Stimulated activated CD8-positive, alpha-beta memory T cell treated with anti-CD3 and anti-CD28 coated beads, Interleukin-4, amount 100 ng/mL, for 24 hours (primary cell): Measurements from ENCODE around the gene DNAI1.
A peak's percentile ranks its signal among the peaks of the same experiment; 100 is the strongest.

ENCODE experiments used
- DNase-seq: peaks from one replicate; pipeline ENCODE4 v3.0.0-alpha.2; 2020; ENCODE audit warnings: low read depth

DNAI1 gene

GRCh38 chr9:34558919-34559623 is 100.5 kb downstream of the DNAI1 start:
- DNase-seq = no peak

DNA sequence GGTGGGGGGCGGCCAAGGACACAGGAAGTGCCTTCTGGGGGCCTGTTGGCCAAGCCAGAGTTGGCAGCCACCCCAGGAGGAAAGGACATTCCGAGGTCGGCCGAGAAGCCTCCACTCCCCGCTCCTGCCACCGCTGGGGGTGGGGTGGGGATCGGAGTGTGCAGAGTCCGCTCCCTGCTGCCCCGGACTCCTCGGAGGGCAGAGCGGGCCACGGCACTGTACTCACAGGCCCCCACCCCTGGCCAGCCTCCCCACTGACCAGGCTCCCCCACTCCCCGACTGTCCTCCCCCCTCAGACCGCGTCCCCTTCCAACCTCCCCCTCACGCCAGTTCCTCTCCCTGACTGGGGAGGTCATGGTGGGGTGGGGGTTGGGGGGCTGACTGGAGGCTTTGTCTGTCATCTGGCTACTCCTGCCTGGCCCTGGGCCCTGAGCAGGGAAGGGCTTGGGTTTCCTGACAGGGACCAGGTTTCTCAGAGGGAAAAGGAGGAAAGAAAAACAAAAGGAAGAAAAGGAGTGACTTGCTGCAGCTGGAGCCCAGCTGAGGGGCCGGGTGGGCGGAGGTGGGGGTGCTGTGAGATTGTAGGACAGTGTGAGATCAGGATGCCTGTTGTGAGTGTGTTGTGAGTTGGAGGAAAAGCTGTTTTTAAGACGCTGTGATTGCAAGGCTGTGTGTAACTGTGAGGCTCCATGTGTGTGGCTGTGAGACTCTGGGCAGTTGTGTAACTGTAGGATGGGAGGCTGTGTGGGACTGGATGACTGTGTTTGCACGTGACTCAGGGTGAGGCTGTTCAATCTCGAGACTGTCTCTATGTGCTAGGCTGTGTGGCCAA is 101.2 kb downstream of the DNAI1 start:
- DNase-seq = no peak

DNA sequence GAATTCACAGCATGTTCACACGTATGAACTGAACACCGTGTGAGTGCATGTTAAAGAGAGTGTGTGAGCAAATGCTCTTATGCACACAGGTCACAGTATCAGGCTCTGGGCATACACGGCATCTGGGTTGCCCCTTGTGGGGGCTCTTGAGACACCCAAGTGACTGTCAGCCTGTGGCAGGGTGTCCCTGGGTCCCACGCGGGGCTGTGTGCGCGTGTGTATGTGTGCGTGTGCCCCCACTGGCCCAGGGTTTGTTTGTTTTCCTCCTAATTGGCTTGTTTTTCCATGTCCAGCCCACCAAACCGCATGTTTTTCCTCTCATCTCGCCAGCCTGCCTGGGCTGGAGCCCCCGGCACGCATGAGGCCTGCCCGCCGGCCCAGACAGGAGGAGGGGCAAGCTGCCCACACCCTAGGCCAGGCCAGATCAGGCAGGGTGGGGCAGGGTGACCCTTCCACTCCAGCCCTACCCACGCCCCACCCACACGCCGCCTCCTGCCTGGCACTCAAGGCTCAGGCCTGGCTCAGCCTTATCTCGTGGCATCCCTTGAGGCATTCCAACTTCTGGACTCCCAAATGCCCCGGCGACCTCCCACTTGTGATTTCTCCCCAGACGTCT is 102.1 kb downstream of the DNAI1 start:
- DNase-seq = no peak

DNA sequence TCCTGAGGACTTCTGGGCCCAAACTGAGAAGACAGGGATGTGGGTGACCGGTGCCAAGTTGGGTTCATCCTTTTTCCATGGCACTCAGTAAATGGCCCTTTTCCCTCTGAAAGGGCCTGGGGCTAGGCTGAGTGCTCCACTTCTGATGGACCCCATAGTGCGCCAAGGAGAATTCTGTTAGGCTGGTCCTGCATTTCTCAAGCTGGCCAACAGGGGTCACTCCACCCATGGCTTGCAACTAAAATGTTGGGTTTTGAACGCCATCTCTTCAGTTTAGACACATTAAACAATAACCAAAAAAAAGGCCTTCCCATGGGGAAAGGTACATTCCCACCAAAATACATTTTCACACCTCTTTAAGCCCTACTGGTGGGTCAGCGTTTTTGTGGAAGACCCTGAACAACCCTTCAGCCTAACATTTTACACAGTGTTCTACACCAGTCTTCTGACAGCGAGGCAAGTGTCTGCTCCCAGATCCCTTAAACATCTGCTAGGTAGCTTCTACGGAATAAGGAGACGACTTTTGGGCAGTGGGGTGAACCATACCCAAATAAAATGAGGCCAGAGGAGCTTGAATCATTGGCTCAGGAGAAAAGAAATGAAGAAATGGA is 103.6 kb downstream of the DNAI1 start:
- peak; percentile 10 for DNase-seq

DNA sequence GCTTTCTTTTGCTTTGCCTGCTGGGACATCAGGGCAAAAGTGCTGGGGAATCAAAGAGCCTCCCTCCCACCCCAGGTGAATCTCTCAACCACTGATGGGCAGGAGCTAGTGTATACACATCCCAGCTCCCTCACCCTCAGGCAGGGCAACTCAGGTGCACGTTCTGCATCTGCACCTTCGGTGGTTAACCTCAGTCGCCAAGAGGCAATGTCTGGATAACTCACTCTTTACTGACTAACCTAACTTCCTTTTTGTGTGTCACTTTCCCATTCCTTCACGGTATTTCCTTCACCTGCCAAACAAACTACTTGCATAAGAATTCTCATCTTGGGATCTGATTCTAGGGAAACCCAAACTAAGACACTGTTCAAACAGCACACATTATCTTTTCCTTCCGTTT is 104.7 kb downstream of the DNAI1 start:
- no peak for DNase-seq

DNA sequence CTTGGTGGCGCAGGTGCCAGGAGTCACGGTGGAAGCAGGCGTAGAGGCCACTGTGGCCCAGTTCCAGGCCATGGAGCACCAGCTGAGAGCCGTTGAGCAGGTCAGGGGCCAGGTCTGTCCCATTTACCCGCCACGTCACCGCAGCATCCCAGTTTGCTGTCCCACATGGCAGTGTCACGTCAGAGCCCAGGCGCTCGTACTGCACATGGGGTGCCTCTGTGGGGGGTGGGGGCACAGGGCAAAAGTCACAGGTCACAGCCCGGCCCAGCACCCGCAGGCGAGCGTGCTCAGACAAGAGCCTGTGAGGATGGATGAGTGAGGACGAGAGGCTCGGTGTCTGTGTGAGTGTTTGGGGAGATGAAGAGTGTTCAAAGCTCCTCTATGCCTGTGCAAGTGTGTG is 106.0 kb downstream of the DNAI1 start:
- no peak for DNase-seq

DNA sequence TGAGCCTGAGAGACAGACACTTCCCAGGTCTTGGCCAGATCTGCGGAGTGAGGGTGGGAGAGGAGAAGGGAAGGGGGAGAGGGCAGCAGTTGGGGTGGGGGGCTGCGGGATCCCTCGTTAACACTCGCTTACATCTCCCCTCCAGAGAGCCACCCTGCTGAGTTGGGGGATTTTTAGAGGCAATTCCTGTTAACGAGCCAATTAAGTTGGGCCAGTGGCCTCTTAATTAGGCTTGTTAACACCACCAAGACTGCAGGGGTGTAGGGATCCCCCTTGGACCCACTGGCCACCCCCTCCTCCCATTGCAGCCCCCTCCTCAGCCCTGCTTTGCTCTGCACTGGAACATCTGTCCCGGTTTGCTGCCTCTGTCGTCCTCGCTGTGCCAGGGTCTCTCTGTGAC is 107.3 kb downstream of the DNAI1 start:
- no peak for DNase-seq

- DNase-seq = no peak
These were observed 107.7 kb downstream of the DNAI1 start for GRCh38 chr9:34566322-34566721.

DNA sequence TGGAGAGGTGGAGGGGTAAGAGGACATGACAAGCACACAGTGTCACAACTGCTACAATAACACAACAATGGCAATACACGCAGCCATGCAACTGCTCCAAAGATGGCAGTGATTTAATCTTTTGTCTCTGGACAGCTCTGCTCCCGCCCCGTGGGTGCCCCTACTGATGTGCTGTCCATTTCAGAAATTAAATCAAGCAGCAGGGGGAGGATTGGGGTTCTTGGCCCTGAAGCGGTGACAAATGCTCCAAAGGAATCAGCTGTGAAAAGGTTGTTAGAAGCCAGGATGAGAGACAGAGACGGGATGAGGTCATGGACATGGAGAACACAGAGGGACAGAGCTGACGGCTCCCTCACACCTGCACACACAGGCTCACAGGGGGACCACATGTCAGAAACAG is 108.4 kb downstream of the DNAI1 start:
- DNase-seq = no peak

- DNase-seq = no peak
These were observed 109.5 kb downstream of the DNAI1 start for GRCh38 chr9:34568133-34568532.

- no peak for DNase-seq
These were observed 110.2 kb downstream of the DNAI1 start for GRCh38 chr9:34568774-34569173.

GRCh38 chr9:34570376-34570775 is 111.8 kb downstream of the DNAI1 start:
- DNase-seq = no peak
